Hepatocyte (in vitro differentiated cells): ENCODE results near the gene THSD4. TPM values are rescaled to one million over a fixed set of nuclear protein-coding genes. Genes with fewer than 3 reads are reported as not detected.

Experiments used
- DNase-seq: peaks from one replicate; pipeline ENCODE4 v3.0.0-alpha.2; 2016; ENCODE audit warnings: low spot score
- H2AFZ ChIP-seq: fragments of 200-600 bp; sonication (generic); 2 replicates; pipeline ENCODE4 v1.6.0; 2016; ENCODE audit warnings: antibody characterized with exemption, mild to moderate bottlenecking
- H3K27ac ChIP-seq: fragments of 200-600 bp; sonication (generic); 2 replicates; pipeline ENCODE4 v1.5.1; 2016; ENCODE audit warnings: mild to moderate bottlenecking
- H3K27me3 ChIP-seq: fragments of 200-600 bp; sonication (generic); 2 replicates; pipeline ENCODE4 v1.6.1; 2016
- H3K36me3 ChIP-seq: fragments of 200-600 bp; sonication (generic); replicated peaks from 2 replicates; pipeline ENCODE4 v1.5.1; 2016; ENCODE audit warnings: low read depth; ENCODE audit not compliant: insufficient read depth
- H3K4me1 ChIP-seq: fragments of 200-600 bp; sonication (generic); 2 replicates; pipeline ENCODE4 v1.5.1; 2016; ENCODE audit warnings: mild to moderate bottlenecking, moderate library complexity; ENCODE audit not compliant: insufficient read depth
- H3K4me2 ChIP-seq: fragments of 200-600 bp; sonication (generic); 2 replicates; pipeline ENCODE4 v1.6.0; 2016
- H3K4me3 ChIP-seq: fragments of 200-600 bp; sonication (generic); 2 replicates; pipeline ENCODE4 v1.5.1; 2016; ENCODE audit warnings: mild to moderate bottlenecking
- H3K79me2 ChIP-seq: fragments of 200-600 bp; sonication (generic); 2 replicates; pipeline ENCODE4 v1.6.0; 2017; ENCODE audit warnings: mild to moderate bottlenecking
- H3K9me2 ChIP-seq: fragments of 200-600 bp; sonication (generic); replicated peaks from 2 replicates; pipeline ENCODE4 v1.6.0; 2017; ENCODE audit warnings: mild to moderate bottlenecking; ENCODE audit not compliant: insufficient read depth
- H3K9me3 ChIP-seq: fragments of 200-600 bp; sonication (generic); 2 replicates; pipeline ENCODE4 v1.5.1; 2016; ENCODE audit warnings: low read depth, mild to moderate bottlenecking
- H4K20me1 ChIP-seq: fragments of 200-600 bp; sonication (generic); 2 replicates; pipeline ENCODE4 v1.6.0; 2016; ENCODE audit warnings: mild to moderate bottlenecking; ENCODE audit not compliant: insufficient read depth, poor library complexity, severe bottlenecking
- EZH2 ChIP-seq: fragments of 200-600 bp; sonication (generic); IDR thresholded peaks from 2 replicates; pipeline ENCODE4 v1.6.1; 2016; ENCODE audit warnings: antibody characterized with exemption, mild to moderate bottlenecking, borderline replicate concordance
- EZH2phosphoT487 ChIP-seq: fragments of 200-600 bp; sonication (generic); IDR thresholded peaks from one replicate; pipeline ENCODE4 v1.6.1; 2018; ENCODE audit warnings: antibody characterized with exemption, mild to moderate bottlenecking, low read depth, moderate library complexity; ENCODE audit not compliant: unreplicated experiment, severe bottlenecking
- WGBS: methylation state at CpG from one replicate; pipeline ENCODE4 v1.1.6; 2016; ENCODE audit warnings: low lambda C conversion rate; ENCODE audit errors: missing lambda C conversion rate; 5-methylcytosine and 5-hydroxymethylcytosine counted together
- polyA plus RNA-seq: library from polyadenylated mRNA; unstranded; fragments of >200 nt; fragmentation: Nextera tagmentation; extraction: Ambion mirVana; gene quantifications from 2 replicates; pipeline ENCODE4 v1.2.1, GENCODE V29; 2016
- total RNA-seq: library from RNA; depleted of rRNA; stranded (reverse); fragments of >200 nt; gene quantifications from 2 replicates; pipeline ENCODE4 v1.2.3, GENCODE V29; 2014
- TF ChIP-seq, protein P1 (sequence below): fragments of 200-600 bp; sonication (generic); IDR thresholded peaks from 2 replicates; pipeline ENCODE4 v1.5.1; 2016; ENCODE audit warnings: antibody characterized with exemption, mild to moderate bottlenecking; ENCODE audit not compliant: poor library complexity

The THSD4 gene
- total and polyA plus RNA-seq, 2 experiments from 2014 or later: 4.3 to 7.0 TPM

DNA sequence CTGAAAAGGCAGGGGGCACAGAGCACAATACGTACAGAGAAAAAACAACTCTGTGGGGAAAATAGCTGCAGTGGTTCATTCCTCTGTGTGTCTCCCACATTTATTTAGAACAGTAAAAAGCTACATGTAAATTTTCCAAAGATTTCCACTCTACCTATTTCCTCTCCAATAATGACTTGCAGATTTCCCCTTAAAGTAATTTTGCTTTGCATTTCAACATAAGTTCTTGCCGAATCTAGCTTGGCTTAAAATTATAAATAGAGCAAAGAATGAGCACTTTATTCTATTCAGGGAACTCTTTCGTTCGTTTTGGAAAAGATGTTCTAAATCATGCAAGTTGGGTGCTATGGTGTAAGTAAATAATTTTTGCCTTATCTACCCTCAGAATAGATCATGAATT is 636.9 kb downstream of the THSD4 start:
- Histone ChIP-seq H3K4me3 (no peak overlapping the region), H3K9me2 (no peaks in the 10 kb centered on the region), H3K36me3 (no peaks in the 10 kb centered on the region), H3K4me2 (no peak overlapping the region), H3K4me1 (peaks cover 15% of the 10 kb centered on the region), H2AFZ (no peak overlapping the region), H3K79me2 (no peaks in the 10 kb centered on the region), H3K27me3 (no peaks in the 10 kb centered on the region), H3K9me3 (no peaks in the 10 kb centered on the region), H3K27ac (peak overlapping the region; percentile 79), H4K20me1 (no peaks in the 10 kb centered on the region)
- WGBS: 73% methylated on average over 4 of the region's 4 CpGs
- TF ChIP-seq EZH2 (no peak), EZH2phosphoT487 (no peak)
- TF ChIP-seq, protein P1, sequence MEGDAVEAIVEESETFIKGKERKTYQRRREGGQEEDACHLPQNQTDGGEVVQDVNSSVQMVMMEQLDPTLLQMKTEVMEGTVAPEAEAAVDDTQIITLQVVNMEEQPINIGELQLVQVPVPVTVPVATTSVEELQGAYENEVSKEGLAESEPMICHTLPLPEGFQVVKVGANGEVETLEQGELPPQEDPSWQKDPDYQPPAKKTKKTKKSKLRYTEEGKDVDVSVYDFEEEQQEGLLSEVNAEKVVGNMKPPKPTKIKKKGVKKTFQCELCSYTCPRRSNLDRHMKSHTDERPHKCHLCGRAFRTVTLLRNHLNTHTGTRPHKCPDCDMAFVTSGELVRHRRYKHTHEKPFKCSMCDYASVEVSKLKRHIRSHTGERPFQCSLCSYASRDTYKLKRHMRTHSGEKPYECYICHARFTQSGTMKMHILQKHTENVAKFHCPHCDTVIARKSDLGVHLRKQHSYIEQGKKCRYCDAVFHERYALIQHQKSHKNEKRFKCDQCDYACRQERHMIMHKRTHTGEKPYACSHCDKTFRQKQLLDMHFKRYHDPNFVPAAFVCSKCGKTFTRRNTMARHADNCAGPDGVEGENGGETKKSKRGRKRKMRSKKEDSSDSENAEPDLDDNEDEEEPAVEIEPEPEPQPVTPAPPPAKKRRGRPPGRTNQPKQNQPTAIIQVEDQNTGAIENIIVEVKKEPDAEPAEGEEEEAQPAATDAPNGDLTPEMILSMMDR: no peak
- no peak for DNase-seq

DNA sequence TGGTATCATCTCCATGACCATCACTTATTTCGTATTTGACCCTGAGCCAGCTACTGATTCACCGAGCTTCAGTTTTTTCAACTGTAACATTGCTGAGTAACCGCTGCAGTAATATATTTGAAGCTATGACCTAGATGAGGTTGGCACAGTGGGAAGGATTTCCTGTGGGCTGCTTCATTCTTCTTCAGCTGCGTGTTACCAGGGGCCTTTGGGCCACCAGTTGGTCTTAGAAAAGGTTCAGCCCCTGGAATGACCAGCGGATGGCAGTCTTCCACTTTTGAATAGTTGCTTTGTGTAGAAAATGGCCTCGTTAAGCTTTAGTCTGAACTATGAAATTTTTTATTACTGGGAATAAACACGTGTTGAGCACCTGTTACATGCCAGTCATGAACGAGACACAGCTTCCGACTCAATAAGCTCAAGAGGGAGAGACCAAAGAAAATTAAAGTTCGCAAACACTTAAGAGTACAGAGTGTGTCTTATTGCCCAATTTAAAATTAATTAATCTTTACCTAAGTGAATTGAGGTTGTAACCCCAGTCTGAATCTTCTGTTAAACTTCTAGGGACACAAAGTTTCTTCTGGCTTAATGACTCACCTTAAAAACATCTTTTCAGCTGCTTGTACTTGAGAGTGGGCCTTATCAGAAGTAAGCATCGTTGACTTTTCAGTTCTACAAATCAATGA is 637.5 kb downstream of the THSD4 start:
- TF ChIP-seq, protein P1: peak; percentile 56
- TF ChIP-seq EZH2phosphoT487 (no peak), EZH2 (no peak)
- Histone ChIP-seq H3K79me2 (no peaks in the 10 kb centered on the region), H4K20me1 (no peaks in the 10 kb centered on the region), H2AFZ (no peak overlapping the region), H3K4me1 (peaks cover 15% of the 10 kb centered on the region), H3K9me3 (no peaks in the 10 kb centered on the region), H3K36me3 (no peaks in the 10 kb centered on the region), H3K4me3 (no peak overlapping the region), H3K9me2 (no peaks in the 10 kb centered on the region), H3K4me2 (no peak overlapping the region), H3K27me3 (no peaks in the 10 kb centered on the region), H3K27ac (peak overlapping the region; percentile 79)
- whole genome bisulfite sequencing: 63% methylated on average over 11 of the region's 11 CpGs
- peak; percentile 74 for DNase-seq

DNA sequence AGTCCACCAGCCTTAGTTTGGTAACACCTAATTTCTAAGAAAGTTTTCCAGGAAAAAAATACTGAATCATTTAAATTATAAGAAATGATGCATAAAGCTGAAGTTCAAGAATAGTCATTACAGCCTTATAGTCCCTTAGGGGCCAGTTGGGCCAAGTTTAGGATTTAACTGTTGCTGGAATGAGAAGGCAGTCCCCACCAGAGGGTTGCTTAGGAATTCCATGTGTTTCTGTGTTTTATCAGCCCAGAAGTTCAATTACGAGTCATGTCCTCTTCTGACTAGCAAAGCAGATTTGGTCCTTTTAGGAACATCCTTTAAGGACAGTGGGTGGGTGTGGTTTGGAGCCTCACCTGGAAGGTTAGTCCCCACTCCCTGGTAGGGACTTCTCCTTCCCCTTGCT is 638.1 kb downstream of the THSD4 start:
- no peaks in the 10 kb centered on the region for H3K9me2 ChIP-seq
- no peaks in the 10 kb centered on the region for H3K79me2 ChIP-seq
- H3K4me3 ChIP-seq: no peak overlapping the region
- H4K20me1 ChIP-seq: no peaks in the 10 kb centered on the region
- H2AFZ ChIP-seq: no peak overlapping the region
- peaks cover 14% of the 10 kb centered on the region for H3K4me1 ChIP-seq
- H3K27ac ChIP-seq: peak overlapping the region; percentile 79
- TF ChIP-seq EZH2phosphoT487 (no peak), EZH2 (no peak)
- TF ChIP-seq, protein P1: no peak
- DNase-seq: no peak
- H3K9me3 ChIP-seq: no peaks in the 10 kb centered on the region
- H3K4me2 ChIP-seq: no peak overlapping the region
- H3K36me3 ChIP-seq: no peaks in the 10 kb centered on the region
- H3K27me3 ChIP-seq: no peaks in the 10 kb centered on the region
- 82% methylated on average over 1 of the region's 1 CpG for WGBS

DNA sequence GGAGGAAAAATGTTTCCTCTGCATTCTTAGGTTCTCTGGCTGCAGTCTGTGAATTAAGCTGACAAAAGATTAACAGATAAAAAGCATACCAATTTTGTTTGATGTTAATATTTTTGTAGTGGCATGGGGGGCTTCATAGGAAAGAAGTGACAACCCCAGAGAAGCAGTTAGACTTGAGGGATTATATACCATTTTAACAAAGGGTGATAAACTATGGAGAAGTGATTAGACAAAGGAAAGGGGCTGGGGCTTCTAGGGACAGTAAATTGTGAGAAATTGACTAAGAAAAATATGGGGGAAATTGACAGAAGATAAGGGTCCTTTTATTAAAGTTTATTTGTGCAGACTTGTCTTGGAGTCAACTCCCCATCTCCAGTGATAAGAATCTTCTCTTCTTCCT is 639.4 kb downstream of the THSD4 start:
- Histone ChIP-seq H4K20me1 (no peaks in the 10 kb centered on the region), H2AFZ (no peak overlapping the region), H3K9me2 (no peaks in the 10 kb centered on the region), H3K27me3 (no peaks in the 10 kb centered on the region), H3K4me1 (peaks cover 14% of the 10 kb centered on the region), H3K79me2 (no peaks in the 10 kb centered on the region), H3K4me2 (no peak overlapping the region), H3K4me3 (no peak overlapping the region), H3K9me3 (no peaks in the 10 kb centered on the region), H3K27ac (no peak overlapping the region), H3K36me3 (no peaks in the 10 kb centered on the region)
- no peak for DNase-seq
- no peak for TF ChIP-seq EZH2phosphoT487
- TF ChIP-seq, protein P1: no peak
- TF ChIP-seq EZH2: no peak
